NCI-H1417 treated with DMSO at 0.1 percent for 48 hours (cell line): ENCODE measurements around the gene SNUPN.

Experiments
- DNase-seq: peaks from one replicate; lab custom pipeline; 2025; lab: John Stamatoyannopoulos, UW

SNUPN gene

DNA sequence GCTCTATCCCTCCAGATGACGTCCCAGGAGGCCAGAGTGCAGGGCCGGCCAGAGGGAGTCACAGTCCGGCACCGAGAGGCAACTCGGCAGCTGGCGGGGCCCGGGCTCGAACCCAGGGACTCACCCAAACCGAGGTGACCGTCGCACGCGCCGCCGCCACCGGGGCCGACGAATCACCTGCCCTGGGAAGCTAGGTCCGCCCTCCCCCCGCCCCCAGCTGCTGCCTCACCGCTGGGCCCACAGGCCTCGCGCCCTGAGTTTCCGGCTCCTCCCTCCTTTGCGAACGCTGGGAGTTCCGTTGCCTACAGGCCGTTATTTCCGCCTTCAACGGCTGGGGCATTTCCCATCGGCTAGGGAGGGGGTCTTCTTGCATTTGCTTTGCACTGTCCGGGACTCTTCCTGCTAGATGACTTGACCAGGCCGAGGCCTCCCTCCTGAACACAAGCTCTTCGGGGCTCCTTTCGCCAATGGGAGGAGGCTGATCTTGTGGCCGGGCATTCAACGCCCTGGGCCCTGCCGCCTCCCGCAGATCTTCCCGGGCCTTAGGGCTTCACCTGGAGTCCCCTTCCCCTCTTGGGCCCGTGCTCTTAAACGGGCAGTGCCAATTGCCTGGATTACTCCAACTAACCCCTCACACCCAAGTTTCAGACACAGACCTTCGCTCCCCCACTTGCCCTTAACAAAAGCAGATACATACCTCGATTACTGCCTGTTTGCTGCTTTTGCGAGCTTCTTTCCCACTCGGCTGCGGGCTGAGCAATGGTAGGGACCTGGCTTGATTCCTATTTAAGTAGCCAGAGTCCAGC is at the start of gene SNUPN:
SNUPN (minus strand) TSS at position 184 of the 806 bp plus-strand sequence. CDS start 4,674 bp downstream, outside the sequence.
- no peak for DNase-seq

DNA sequence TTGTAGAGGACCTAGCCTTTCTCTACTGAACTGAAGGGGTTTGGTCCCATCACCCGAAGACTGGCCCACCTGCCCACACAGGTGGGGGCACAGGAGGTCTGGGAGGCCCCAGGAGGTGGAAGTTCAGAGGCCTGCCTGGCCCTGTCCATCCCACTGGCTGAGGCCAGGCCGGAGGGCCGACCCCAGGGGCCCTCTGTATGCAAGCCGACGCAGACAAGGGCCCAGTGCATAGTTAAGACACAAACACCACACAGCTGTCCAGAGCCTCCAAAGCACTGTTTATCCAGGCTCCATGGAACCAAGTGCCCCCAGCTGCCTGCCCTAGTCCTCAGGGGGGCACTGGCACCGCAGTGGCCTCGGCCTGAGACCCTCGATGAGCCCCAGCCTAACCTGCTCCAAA is 48.8 kb upstream of the SNUPN start:
- DNase-seq, result no peak

DNA sequence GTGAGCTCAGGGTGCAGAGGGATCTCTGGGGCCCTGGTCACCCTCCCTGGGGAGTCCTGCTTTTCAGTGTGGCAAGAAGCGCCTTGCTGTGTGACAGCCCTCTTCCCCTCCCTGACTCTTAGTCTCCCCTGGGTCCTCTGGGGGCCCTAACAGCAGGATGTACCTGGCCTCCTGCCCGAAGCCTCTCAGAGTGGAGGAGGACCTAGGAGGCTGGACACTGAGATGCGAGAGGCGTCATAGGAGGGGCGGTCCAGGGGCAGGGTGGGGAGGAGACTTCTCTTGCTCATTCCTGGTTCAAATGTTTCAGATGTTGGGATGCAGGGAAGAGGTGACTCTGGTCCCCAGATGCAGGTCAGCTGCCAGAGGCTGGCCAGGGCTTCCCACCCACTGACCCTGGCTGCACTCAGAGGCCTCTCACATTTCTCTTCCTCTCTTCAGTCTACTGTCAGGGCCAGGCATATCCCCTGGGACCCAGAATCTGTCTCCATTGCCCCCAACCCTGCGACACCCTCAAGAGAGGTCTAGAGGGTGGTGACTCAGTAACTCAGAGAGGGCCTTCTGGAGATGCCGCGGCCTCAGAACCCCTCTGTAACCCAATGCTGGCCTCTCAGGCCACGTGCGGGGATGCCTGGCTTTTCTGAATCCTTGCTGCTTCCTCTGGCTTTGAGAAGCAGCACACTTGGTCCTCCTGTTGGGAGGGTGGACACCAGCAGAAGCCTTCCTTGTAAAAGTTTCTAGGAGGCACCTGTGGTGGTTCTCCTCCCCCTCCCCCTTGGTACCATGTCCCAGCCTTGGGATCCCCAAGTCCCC is 48.1 kb upstream of the SNUPN start:
- no peak for DNase-seq

DNA sequence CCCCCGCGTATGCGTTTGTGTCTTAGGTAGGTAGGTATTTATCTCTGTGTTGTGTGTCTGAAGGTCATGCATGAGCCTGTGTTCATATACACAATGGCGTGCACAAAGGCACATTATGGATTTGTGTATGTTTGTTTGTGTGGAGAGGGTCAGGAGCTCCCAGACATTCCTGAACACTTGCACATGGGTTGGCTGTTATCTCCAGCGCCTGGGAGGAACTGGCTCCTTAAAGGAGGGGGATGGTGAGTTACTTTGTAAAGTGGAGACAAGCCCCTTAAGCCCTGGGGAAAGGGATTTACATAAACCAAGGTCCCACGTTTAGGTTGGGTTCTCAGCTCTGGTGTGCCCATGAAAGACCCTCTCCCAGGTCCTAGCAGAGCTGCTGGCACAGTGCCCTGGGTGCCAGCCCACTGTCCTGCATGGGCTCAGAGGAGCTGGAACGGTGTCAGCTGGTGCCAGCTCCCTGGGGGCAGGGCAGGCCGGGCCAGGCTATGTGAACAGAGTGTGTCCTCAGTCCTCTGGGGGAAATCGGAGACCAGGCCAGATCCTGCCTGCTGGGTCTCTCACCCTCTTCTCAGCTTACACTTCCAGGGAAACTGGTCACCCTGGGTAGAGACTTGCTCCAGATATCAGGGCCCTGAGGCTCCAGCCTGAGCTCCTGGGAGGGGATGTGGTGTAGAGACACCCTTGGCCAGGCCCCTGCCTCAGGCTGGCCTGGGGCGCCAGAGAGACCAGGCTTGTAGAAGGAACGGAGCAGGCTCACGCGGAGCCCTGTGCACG is 47.3 kb upstream of the SNUPN start:
- DNase-seq, result no peak

DNA sequence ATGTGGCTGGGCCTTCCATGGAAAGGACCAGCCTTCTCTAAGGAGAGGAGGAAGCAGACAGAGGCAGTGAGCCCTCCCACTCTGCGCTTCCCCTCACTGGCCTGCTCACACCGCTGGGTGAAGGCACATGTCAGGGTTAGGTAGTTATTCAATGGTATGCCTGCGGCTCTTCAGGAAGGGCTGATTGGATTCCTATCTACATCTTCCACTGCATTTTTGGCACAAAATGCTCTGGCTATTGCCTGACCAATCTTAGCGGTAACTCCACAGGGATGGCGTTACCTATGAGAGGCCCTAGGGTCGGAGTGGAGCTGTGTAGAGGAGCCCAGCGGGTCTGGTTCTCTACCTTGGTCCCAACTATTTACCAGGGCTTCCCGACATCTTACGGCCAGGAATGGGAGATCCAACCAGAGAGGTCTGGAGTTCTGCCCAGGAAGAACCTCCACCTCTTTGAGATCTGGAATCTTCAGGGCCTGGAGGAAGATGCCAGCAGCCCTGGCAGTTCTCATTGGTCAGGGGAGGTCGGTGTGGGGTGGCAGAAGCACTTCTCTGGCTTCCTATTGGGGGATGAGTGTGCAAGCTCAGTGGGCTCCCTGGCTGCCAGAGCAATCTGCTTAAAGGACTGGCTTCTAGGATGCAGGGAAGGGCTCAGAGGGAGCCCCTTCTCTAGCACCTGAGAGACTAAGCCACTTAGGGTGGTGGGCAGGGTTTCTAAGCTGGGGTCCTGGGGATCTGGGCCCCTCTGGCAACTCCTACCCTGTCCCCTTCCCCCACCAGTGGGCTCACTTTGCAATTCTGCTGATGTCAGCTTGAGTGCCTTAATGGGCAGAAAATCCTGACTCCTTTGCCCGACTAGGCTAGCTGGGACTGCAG is 46.4 kb upstream of the SNUPN start:
- no peak for DNase-seq

DNA sequence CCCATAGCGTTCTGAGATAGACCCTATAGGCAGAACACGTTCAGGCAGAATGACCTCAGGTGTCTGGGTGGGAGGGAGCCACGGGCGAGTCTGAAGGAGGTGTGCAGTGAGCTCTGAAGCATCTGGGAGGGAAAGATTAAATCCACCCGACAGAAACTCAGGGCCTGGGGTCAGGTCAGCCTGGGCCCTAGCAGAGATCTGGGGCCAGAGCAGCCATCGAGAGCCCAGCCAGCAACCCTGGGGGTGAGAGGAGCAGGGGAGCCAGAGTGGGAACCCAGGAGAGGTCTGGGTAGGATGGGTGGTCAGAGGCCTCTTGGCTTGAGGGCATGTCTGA is 44.3 kb upstream of the SNUPN start:
- no peak for DNase-seq

DNA sequence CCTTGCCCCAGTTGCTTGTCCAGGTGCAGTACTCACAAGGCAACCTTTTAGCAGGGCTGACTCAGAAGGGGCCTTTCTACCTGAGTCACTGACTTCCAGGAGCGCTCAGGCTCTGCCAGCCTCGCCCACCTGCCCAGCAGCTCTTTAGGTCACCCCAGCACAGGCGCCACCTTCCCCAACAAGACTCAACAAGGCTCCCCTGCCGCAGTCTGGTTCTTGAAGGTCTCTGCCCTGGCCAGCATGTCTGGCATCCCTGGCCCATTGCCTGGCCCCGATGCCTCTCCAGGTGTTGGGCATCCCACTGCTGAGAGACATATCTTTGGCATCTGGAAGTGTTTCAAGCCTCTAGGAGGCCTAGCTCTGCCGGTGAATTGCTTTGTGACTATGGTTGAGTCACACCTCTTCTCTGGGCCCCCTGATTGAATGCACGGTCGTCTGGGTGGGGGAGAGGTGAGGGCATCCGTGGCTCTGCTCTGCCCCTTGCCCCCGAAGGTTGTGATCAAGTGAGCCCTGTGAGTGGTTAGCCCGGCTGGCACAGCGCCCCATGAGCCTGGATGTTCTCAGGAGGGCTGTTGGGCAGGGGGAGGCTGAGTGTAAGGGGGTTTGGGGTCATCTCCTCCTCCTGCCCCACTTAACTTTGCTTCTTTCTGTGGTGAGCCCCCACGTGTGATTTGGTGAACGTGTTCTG is 43.8 kb upstream of the SNUPN start:
- no peak for DNase-seq

DNA sequence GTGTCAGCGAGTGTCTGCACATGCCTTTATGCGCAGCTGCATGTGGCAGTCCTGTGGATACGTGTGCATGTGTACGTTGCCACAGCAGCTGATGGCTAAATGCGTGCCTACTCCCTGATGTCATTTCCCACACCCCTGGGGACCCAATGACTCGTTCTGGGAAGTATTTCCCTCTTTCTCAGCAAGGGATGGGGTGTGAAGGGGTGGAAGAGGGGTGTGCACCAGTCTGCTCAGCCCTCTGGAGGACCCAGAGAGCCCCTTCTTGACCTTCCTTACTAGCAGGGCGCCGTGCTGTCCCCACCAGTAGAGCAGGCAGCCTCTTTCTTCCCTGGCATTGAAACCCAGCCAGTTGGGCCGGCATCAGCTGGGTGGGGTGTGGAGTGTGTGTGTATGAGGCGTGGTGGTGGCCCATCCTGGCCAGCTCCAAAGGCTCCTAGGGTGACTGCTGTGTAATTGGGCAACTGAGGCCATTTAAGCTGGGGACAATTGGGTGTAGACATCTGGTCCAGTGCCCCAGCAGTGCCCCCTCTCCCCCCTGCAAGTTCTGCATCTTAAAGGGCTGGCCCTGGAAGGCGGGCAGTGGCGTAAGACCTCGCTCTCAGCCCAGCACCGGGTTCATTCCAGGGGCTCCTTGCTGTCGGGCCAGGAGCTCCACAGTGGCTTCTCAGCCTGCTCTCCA is 41.4 kb upstream of the SNUPN start:
- DNase-seq, result no peak

DNA sequence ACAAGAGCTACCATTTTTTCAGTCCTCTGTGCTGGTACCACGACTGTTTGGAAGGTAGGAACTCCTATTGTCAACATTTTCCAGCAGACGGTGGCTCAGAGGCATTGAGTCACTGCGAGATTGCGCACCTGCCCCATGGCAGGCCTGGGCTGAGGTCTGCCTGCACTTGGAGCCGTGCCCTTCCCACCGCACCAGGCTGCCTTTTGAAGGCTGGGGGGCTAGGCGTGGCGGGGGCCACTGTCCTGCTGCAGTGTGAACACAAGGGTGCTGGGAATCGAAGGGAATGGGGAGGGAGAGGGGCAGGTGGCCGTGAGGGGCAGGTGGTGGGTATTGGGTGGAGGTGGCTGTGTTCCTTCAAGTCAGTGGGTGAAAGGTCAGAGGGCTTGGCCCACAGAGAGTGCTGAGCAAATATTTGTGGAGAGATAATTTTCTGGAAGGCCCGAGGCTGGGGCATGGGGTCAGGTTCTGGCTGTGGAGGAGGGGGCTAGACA is 38.5 kb upstream of the SNUPN start:
- DNase-seq, result no peak

DNA sequence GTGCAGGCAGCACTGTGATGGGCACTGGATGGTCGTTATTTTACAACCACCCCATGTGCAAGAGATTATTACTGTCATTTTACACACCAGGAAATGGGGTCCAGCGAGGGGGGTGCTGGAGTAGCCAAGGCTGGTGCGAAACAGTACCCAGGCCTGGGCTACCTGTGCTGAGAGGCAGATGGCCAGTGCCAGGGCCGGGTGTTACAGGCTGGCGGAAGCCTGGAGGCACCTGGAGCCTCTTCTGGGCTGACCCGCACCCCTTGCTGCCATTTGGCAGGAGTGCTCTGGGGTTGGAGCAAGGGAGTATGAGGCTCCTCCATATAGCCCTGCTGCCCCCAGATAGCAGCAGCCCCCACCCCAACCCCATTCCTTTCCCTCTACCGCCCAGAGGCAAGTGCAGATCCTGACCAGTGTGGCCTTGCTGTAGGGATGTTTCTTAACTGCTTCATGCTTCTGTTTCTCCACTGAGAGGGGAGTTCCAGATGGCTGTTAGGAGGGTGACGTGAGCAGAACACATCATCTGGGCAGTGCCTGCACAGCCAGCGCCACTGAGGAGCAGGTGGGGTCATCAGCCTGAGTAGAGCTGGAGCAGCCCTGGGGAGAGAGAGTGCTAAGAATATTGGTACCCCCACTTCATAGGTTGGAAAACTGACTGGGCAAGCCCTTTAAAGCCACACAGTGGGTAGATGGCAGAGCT is 37.4 kb upstream of the SNUPN start:
- no peak for DNase-seq

DNA sequence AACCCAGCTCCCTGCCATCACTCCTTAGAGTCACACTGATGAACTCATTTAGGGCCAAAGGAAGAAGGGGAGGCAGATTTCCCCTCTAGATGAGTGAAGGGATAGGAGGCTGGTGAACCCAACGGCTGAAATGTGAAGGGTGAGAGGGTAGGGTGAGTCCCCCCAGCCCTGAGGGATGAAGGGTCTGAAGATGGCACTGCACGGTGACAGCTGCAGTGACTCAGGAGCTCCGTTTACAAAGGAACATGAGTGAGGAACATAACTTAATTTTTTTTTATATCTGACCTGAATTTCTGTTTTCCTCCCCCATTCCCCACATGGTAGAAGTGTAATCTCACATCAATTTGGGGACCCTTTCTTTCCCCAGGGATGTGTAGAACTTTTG is 36.2 kb upstream of the SNUPN start:
- no peak for DNase-seq

DNA sequence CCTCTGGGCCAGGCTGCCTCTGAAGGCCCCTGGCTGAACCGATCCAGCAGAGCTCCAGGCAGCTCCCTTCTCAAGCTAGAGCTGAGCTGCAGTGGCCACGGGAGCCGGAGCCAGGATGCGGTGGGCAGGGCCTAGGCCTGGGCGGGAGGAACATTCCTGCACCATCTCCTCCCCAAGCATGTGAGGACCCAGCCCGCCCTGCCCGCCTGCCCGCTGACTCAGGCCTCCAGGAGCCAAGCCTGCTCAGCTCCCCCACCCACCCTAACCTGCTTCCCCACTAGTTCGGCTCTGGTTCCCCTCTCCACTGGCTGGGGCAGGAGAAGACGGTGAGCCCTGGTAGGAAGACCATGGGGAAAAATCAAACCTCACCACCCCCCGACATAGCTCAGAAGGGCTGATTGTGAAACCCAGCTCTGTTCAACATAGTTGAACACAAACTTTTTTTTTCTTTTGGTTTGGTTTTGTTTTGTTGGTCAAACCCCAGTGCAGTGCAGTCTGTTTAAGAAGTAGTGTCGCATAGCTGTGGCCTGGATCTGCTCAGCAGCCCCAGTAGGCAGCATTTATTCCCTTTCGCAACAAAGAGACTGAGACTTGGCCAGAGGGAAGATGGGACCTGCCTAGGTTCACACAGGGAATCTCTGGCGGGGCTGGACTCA is 35.7 kb upstream of the SNUPN start:
- DNase-seq, result no peak

DNA sequence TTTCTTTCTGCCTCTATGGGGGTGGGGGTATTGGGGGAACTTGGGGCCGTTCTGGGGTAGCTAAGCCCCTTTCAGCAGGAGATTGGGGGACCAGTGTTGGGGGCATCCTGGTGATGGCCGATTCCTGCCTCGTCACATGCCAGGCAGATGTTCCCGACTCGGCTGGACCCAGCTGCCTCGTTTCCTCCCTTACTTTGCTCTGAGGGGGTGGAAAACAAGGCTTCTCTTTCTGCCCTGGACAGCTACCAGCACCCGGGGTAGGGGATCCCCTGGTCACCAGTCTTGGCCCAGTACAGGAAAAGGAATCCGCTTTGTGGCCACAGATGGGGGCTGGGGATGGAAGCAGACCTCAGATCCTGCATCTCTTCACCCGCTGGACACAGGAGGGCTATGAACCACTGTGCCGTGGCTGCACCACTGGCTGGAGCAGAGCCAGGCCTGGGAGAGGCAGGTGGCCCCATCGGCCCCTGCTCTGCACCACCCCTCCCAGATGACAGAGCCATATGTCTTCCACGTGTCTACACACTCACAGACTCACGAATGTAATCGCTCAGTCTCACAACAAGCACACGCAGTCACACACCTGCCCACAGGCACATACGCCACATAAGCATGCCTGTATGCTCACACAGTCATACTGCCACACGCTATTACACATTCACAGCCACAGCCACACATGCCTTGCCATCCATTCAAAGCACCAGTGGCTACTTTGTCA is 34.6 kb upstream of the SNUPN start:
- no peak for DNase-seq

DNA sequence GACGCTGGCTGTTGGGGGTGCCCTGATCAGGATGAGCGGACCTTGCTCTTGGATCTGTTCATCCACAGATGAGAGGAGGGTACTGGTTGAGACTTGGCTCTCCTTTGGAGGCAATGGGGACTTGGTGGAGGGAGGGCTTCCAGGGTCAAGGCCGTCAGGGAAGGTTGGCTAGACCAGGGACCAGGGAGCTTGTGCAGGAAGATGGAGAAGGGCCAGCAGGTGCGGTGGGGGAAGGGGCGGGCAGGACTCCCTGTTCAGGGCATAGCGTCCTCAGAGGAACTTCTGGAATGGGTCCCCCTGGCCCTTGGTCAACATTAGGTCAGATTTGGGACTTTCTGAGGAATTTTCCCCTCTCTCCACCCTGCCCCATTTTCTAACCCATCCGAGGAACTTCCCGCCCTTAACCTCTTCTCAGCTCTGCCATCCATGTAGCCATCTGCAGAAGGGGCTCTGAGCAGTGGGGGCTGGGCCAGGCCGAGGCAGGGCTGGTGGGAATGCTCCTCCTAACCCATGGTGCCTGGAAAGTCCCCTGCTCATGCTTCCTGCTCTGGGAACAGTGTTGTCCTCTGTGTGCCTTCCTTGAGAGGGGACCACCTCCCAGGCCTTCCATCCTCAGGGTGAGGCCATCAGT is 33.7 kb upstream of the SNUPN start:
- no peak for DNase-seq

DNA sequence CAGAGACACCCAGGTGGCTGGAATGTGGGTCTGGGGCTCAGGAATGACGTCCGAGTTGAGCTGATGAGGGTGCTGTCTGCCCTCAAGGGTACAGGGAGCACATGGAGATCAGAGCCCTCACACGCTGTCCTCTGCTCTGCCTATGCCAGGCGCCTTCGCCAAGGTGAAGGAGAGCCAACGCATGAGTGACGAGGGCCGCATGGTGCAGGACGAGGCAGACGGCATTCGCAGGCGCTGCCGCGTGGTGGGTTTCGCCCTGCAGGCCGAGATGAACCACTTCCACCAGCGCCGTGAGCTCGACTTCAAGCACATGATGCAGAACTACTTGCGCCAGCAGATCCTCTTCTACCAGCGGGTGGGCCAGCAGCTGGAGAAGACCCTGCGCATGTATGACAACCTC is 31.3 kb upstream of the SNUPN start:
- no peak for DNase-seq

DNA sequence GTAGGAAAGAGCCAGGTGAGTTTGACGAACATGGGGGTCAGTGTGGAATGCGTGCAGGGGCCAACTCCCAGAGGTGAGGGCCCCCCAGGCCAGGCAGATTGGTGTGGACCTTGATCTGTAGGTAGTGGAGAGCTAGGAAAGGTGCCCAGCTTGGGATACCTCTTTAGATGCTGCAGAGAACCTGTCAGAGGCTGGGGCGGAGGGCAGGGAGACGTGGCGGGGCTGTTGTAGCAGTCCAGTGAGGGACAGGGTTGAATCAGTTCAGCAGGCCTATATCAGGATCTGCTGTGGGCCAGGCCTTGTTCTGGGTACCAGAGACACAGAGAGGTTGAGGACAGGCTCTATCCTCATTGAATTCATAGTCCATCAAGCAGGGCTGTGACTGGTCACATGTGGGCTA is 30.8 kb upstream of the SNUPN start:
- no peak for DNase-seq

DNA sequence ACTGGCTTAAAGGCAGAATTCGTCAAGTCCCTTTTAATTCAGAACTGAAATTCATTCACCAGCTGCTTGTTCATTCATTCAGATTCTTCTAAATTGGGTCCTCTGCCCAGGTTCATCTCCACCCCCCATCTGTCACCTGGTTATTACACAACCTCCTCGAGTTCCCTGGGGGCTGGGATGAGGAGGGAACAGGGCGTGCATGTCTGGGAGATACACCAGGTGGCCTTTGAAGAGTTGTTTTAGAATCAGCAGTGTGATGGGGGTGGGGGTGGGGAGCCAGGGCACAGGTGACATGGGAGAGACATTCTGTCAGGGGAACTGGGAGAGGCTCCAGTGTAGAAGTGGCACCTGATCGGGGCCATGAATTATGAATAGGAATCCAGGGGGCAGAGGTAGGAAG is 30.4 kb upstream of the SNUPN start:
- no peak for DNase-seq
